ENCODE data around the gene GARRE1. TPM values are rescaled to one million over a fixed set of nuclear protein-coding genes. Genes with fewer than 3 reads are reported as not detected.

The GARRE1 gene
- total RNA-seq, 4 donors from 2014 or later: 8.5 to 13.7 (median 9.2) TPM

GRCh38 chr19:34295103-34295502 is 40.7 kb downstream of the GARRE1 start:
- TF ChIP-seq POLR2A (IDR thresholded peaks at IDR 0.05) (no peak), CTCF (IDR thresholded peaks at IDR 0.05) (no peak)
- H3K27me3 ChIP-seq: no peaks in the 10 kb centered on the region
- H3K27ac ChIP-seq: no peak overlapping the region
- no peaks in the 10 kb centered on the region for H3K9me3 ChIP-seq
- intact Hi-C loops (cut with DNase I): no loop called here
- H3K4me3 ChIP-seq: no peak overlapping the region
- DNase-seq: no peak
- no peaks in the 10 kb centered on the region for H3K4me1 ChIP-seq
- H3K36me3 ChIP-seq: peaks cover 0 to 20% (median 0%) of the 10 kb centered on the region in 3 donors

- H3K4me1 ChIP-seq: no peaks in the 10 kb centered on the region
- no peak for DNase-seq
- no peak for TF ChIP-seq POLR2A (IDR thresholded peaks at IDR 0.05)
- TF ChIP-seq CTCF (IDR thresholded peaks at IDR 0.05): no peak
- no peaks in the 10 kb centered on the region for H3K9me3 ChIP-seq
- WGBS, 2 donors: 83% methylated on average over 10 of the region's 10 CpGs
- no peak overlapping the region for H3K4me3 ChIP-seq
- peaks cover 4 to 49% (median 6%) of the 10 kb centered on the region in 3 donors for H3K36me3 ChIP-seq
- intact Hi-C loops (cut with DNase I): no loop called here
- no peak overlapping the region for H3K27ac ChIP-seq
- no peaks in the 10 kb centered on the region for H3K27me3 ChIP-seq
Observed at GRCh38 chr19:34298891-34299520, 44.7 kb downstream of the GARRE1 start.

GRCh38 chr19:34299576-34299975 is 45.2 kb downstream of the GARRE1 start:
- TF ChIP-seq POLR2A (IDR thresholded peaks at IDR 0.05): no peak
- TF ChIP-seq CTCF (IDR thresholded peaks at IDR 0.05): no peak
- Histone ChIP-seq H3K9me3 (no peaks in the 10 kb centered on the region), H3K4me1 (no peaks in the 10 kb centered on the region), H3K27me3 (no peaks in the 10 kb centered on the region), H3K4me3 (no peak overlapping the region), H3K27ac (no peak overlapping the region), H3K36me3 (peaks cover 4 to 54% (median 6%) of the 10 kb centered on the region in 3 donors)
- no peak for DNase-seq
- WGBS, 2 donors: 65 to 74% methylated on average over 4 to 5 of the region's 5 CpGs
- intact Hi-C loops (cut with DNase I): no loop called here

GRCh38 chr19:34300380-34300779 is 46.0 kb downstream of the GARRE1 start:
- Histone ChIP-seq H3K9me3 (no peaks in the 10 kb centered on the region), H3K27me3 (no peaks in the 10 kb centered on the region), H3K4me1 (peaks cover 0 to 4% (median 0%) of the 10 kb centered on the region in 3 donors), H3K4me3 (no peak overlapping the region), H3K27ac (no peak overlapping the region), H3K36me3 (peaks cover 4 to 61% (median 6%) of the 10 kb centered on the region in 3 donors)
- DNase-seq: no peak
- TF ChIP-seq POLR2A (IDR thresholded peaks at IDR 0.05) (no peak), CTCF (IDR thresholded peaks at IDR 0.05) (no peak)
- intact Hi-C loops (cut with DNase I): no loop called here
- 96 to 100% methylated on average over 8 to 9 of the region's 13 CpGs for WGBS, 2 donors

- H3K27me3 ChIP-seq: no peaks in the 10 kb centered on the region
- TF ChIP-seq CTCF (IDR thresholded peaks at IDR 0.05): no peak
- no peak for TF ChIP-seq POLR2A (IDR thresholded peaks at IDR 0.05)
- DNase-seq: no peak
- intact Hi-C loops (cut with DNase I): no loop called here
- 92 to 94% methylated on average over 3 of the region's 3 CpGs for WGBS, 2 donors
- H3K9me3 ChIP-seq: no peaks in the 10 kb centered on the region
- H3K4me3 ChIP-seq: no peak overlapping the region
- peaks cover 0 to 10% (median 0%) of the 10 kb centered on the region in 3 donors for H3K4me1 ChIP-seq
- no peak overlapping the region for H3K27ac ChIP-seq
- peaks cover 4 to 61% (median 6%) of the 10 kb centered on the region in 3 donors for H3K36me3 ChIP-seq
Observed at GRCh38 chr19:34300962-34301361, 46.6 kb downstream of the GARRE1 start.

Other genes with a start within 250 kb of the GARRE1 start
- 100 to 1,000 TPM in 1 of 4 donors, 10 to 100 TPM in 3; 51.5 to 110 (median 62.9) TPM for gene LSM14A, start 82.0 kb upstream of the GARRE1 start, total RNA-seq
- 100 to 1,000 TPM in 3 of 4 donors, 10 to 100 TPM in 1; 99.9 to 336 (median 265) TPM for gene GPI, start 110.6 kb downstream of the GARRE1 start, total RNA-seq
- gene PDCD2L, start 149.8 kb downstream of the GARRE1 start, total RNA-seq: 10 to 100 TPM in 1 of 4 donors, 1 to 10 TPM in 3; 7.9 to 15.1 (median 9.1) TPM
- gene UBA2, start 173.8 kb downstream of the GARRE1 start, total RNA-seq: 100 to 1,000 TPM in 1 of 4 donors, 10 to 100 TPM in 3; 35.5 to 116 (median 82.1) TPM
- gene WTIP, start 227.2 kb downstream of the GARRE1 start, total RNA-seq: 1 to 10 TPM in 3 of 4 donors, under 1 TPM in 1; 0.49 to 9.3 (median 2.4) TPM

Data from esophagus squamous epithelium (tissue), 5 donors.